ENCODE results near the gene ANKRD33. TPM values are rescaled to one million over a fixed set of nuclear protein-coding genes. Genes with fewer than 3 reads are reported as not detected.

Gene ANKRD33
- total RNA-seq, 4 donors from 2014 or later, result not detected

DNA sequence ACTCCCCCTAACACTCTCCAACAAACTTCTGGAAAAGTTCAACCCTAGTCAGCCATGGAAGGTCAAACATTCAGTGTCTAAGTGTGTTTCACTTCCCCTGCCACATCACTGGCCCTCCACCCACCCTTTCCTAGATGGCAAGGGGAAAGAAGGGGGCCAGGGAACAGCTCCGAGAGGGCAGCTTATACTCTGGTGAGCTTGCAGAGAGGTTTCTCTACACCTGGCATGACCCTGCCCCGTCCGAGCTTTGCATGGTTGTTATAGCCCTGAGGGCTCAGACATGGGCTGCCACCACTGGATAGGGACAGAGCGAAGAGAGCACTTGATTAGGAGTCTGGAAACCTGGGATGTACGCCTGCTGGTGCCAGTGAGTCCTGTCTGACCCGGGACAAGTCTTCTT lies 23.4 kb downstream of the ANKRD33 start:
- TF ChIP-seq, protein P1, sequence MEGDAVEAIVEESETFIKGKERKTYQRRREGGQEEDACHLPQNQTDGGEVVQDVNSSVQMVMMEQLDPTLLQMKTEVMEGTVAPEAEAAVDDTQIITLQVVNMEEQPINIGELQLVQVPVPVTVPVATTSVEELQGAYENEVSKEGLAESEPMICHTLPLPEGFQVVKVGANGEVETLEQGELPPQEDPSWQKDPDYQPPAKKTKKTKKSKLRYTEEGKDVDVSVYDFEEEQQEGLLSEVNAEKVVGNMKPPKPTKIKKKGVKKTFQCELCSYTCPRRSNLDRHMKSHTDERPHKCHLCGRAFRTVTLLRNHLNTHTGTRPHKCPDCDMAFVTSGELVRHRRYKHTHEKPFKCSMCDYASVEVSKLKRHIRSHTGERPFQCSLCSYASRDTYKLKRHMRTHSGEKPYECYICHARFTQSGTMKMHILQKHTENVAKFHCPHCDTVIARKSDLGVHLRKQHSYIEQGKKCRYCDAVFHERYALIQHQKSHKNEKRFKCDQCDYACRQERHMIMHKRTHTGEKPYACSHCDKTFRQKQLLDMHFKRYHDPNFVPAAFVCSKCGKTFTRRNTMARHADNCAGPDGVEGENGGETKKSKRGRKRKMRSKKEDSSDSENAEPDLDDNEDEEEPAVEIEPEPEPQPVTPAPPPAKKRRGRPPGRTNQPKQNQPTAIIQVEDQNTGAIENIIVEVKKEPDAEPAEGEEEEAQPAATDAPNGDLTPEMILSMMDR (IDR thresholded peaks at IDR 0.05; ENCODE audit: low read depth), result no peak

DNA sequence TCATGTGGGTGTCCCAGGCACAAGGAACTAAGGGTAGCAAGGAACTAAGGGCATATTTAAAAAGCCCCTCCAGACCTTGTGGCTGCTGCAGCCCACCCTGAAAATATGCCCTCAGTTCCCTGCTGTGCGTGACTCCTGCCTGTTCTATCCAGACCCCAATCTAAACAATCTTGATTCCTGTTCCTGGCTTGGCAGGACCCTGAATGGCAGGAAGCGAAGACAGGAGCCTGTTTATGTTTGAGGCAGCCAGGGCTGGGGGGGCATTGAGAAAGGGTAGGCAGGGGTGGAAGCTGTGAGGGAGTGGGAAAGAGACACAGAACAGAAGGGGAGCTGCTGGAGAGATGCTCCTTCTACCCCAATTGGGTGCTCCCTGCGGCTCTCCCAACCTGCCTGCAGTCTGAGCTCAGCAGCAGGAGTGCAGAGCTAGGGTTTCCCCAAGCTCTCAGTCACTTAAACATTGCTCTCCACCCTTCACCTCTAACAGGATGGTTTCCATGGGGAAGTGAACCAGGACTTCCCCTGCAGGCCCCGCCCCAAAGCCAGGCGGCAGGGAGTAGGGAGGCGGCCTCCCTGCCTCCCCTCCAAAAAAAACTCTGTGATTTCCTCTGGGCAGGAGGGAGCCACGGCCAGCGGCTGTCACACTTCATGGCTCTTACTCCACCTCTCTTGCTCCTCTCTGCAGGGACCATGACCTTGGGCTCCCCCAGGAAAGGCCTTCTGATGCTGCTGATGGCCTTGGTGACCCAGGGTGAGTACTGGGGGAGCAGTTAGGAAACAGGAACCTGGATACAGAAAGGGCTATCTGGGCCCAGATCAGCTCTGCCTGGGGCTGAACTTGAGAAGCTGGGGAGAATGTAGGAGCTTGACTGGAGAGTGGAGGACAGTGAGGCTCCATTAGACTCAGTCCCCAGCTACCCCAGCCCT lies 24.1 kb downstream of the ANKRD33 start:
- TF ChIP-seq, protein P1 (IDR thresholded peaks at IDR 0.05; ENCODE audit: low read depth), result no peak

DNA sequence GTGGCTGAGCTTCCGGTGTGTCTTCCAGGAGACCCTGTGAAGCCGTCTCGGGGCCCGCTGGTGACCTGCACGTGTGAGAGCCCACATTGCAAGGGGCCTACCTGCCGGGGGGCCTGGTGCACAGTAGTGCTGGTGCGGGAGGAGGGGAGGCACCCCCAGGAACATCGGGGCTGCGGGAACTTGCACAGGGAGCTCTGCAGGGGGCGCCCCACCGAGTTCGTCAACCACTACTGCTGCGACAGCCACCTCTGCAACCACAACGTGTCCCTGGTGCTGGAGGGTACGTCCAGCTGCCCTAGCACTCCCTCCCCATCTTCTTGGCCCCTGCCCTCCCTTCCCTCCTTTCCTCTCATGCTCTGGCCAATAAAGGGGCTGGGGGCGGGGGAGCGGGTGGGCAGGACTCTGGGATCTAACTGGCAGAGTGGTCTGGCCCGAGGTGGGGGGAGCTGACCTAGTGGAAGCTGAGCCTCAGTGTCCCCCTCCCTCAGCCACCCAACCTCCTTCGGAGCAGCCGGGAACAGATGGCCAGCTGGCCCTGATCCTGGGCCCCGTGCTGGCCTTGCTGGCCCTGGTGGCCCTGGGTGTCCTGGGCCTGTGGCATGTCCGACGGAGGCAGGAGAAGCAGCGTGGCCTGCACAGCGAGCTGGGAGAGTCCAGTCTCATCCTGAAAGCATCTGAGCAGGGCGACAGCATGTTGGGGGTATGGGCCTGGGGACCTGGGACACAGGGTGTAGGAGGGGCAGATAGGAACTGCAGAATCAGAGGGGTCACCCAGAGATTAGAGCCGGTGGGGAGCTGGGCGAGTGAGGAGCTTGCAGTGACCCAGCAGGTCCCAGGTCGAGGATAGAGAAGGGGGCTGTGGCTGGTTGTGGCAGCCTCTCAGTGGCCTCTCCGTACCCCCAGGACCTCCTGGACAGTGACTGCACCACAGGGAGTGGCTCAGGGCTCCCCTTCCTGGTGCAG lies 25.4 kb downstream of the ANKRD33 start:
- TF ChIP-seq, protein P1 (IDR thresholded peaks at IDR 0.05; ENCODE audit: low read depth), result no peak

DNA sequence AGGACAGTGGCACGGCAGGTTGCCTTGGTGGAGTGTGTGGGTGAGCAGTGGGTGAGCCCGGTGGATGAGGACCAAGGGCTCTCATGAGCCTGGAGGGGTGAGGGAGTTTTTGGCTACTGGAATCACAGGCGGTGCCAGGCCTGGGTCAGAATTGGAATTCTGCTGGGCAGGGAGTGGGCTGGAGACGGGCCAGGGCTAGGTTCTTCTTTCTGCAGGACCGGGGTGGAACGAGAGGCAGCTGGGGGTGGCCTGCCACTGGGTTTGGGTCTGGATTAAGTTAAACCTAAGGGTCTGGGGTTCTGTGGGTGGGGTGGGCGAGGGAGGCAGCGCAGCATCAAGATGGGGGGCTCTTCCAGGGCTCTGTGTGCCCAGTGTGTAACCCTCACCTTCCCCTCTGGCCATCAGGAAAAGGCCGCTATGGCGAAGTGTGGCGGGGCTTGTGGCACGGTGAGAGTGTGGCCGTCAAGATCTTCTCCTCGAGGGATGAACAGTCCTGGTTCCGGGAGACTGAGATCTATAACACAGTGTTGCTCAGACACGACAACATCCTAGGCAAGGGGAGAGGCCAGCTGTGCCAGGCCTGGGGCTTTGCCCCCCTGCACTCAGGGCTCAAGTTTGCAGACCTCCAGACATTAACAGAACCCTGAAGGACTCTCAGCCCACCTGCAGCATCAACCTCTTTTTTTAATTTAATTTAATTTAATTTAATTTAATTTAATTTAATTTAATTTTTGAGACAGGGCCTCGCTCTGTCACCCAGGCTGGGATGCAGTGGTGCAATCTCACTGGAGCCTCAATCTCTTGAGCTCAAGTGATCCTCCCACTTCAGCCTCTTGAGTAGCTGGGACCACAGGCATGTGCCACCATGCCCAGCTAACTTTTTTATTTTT lies 26.4 kb downstream of the ANKRD33 start:
- TF ChIP-seq, protein P1 (IDR thresholded peaks at IDR 0.05; ENCODE audit: low read depth), result no peak

DNA sequence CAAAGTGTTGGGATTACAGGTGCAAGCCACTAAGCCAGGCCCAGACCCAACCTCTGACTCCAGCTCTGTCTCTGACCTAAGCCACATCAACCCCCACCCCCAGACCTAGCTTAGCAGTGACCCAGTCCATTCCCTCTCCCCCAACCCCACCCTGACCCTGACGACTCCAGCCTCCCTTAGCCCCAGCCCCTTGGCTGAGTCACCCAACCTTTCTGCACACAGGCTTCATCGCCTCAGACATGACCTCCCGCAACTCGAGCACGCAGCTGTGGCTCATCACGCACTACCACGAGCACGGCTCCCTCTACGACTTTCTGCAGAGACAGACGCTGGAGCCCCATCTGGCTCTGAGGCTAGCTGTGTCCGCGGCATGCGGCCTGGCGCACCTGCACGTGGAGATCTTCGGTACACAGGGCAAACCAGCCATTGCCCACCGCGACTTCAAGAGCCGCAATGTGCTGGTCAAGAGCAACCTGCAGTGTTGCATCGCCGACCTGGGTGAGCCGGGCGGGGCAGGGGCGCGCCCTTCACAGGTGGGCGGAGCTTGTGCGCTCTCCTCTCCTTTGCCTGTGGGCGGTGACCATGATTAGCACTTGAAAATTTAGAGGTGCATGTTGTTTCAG lies 27.2 kb downstream of the ANKRD33 start:
- TF ChIP-seq, protein P1 (IDR thresholded peaks at IDR 0.05; ENCODE audit: low read depth), result no peak

DNA sequence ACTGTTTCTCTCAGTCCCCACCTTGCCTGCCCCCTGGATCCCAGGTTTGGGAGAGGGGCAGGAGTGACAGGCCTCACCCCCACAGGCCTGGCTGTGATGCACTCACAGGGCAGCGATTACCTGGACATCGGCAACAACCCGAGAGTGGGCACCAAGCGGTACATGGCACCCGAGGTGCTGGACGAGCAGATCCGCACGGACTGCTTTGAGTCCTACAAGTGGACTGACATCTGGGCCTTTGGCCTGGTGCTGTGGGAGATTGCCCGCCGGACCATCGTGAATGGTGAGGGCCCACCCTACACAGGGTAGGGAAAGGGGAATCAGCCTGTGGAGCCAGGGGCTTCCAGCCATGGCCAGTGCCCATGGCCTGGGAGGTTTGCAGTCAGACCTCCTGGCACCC lies 28.0 kb downstream of the ANKRD33 start:
- TF ChIP-seq, protein P1 (IDR thresholded peaks at IDR 0.05; ENCODE audit: low read depth), result no peak

All from subcutaneous adipose tissue (tissue), 4 donors.